Measurements from ENCODE around the gene HSD11B1L.

Gene HSD11B1L

GRCh38 chr19:5680437-5681368, at the start of gene HSD11B1L, which contains the start of gene MICOS13:
Gene HSD11B1L, plus strand, starts transcription at chr19:5681027. Its CDS starts 3,806 bp downstream, at chr19:5684833.
Gene MICOS13, minus strand, starts transcription at chr19:5680516. Its CDS starts 30 bp downstream, at chr19:5680486.
- peak; percentile 97 for DNase-seq

GRCh38 chr19:5631567-5632240, 49.1 kb upstream of the HSD11B1L start:
- DNase-seq: no peak

- DNase-seq: no peak
Measured at GRCh38 chr19:5632241-5632612, 48.6 kb upstream of the HSD11B1L start.

GRCh38 chr19:5632657-5633056, 48.2 kb upstream of the HSD11B1L start:
- DNase-seq: no peak

GRCh38 chr19:5635427-5635826, 45.4 kb upstream of the HSD11B1L start:
- no peak for DNase-seq

- no peak for DNase-seq
Measured at GRCh38 chr19:5637971-5638370, 42.9 kb upstream of the HSD11B1L start.

- DNase-seq: no peak
Measured at GRCh38 chr19:5641171-5641570, 39.7 kb upstream of the HSD11B1L start.

GRCh38 chr19:5642204-5642603, 38.6 kb upstream of the HSD11B1L start:
- DNase-seq: no peak

GRCh38 chr19:5643060-5643459, 37.8 kb upstream of the HSD11B1L start:
- no peak for DNase-seq

- DNase-seq: no peak
Measured at GRCh38 chr19:5644037-5644436, 36.8 kb upstream of the HSD11B1L start.

- no peak for DNase-seq
Measured at GRCh38 chr19:5645409-5645808, 35.4 kb upstream of the HSD11B1L start.

- DNase-seq: no peak
Measured at GRCh38 chr19:5646703-5647102, 34.1 kb upstream of the HSD11B1L start.

- no peak for DNase-seq
Measured at GRCh38 chr19:5648464-5648863, 32.4 kb upstream of the HSD11B1L start.

- no peak for DNase-seq
Measured at GRCh38 chr19:5651361-5651760, 29.5 kb upstream of the HSD11B1L start.

- DNase-seq: no peak
Measured at GRCh38 chr19:5652261-5652660, 28.6 kb upstream of the HSD11B1L start.

- no peak for DNase-seq
Measured at GRCh38 chr19:5654931-5655330, 25.9 kb upstream of the HSD11B1L start.

- DNase-seq: no peak
Measured at GRCh38 chr19:5655412-5655811, 25.4 kb upstream of the HSD11B1L start.

GRCh38 chr19:5661483-5661882, 19.3 kb upstream of the HSD11B1L start:
- DNase-seq: no peak

GRCh38 chr19:5663904-5664303, 16.9 kb upstream of the HSD11B1L start:
- no peak for DNase-seq

GRCh38 chr19:5664515-5664914, 16.3 kb upstream of the HSD11B1L start:
- DNase-seq: no peak

GRCh38 chr19:5665781-5666513, 14.9 kb upstream of the HSD11B1L start:
- DNase-seq: no peak

- DNase-seq: no peak
Measured at GRCh38 chr19:5666921-5667610, 13.8 kb upstream of the HSD11B1L start.
